K562 (cell line): ENCODE measurements around the gene TAS2R38. TPM values are rescaled to one million over a fixed set of nuclear protein-coding genes. Genes with fewer than 3 reads are reported as not detected.

Source experiments
- ATAC-seq: fragments of 200-7000 bp; cut with Tn5 transposase; 3 replicates; pipeline ENCODE4 v1.9.1; 2020; ENCODE audit warnings: moderate library complexity
- BruUV-seq: library from RNA; stranded (reverse); fragments of 400-500 nt; replicated peaks from 2 replicates; lab custom pipeline; 2021; lab: Mats Ljungman, UMichigan
- CTCF ChIA-PET: fragments of 300-600 bp; formaldehyde crosslinking; extraction: SDS; loops from one replicate; lab custom pipeline; 2021; ENCODE audit warnings: low intra/inter-chr PET ratio; lab: Yijun Ruan, JAX
- POLR2A ChIA-PET: fragments of 300-600, 350-650 bp; sonication (Branson Sonifier 250); formaldehyde crosslinking; extraction: SDS; loops from one replicate; lab custom pipeline; 2021; ENCODE audit warnings: antibody characterized with exemption, inconsistent platforms; lab: Yijun Ruan, JAX
- DNase-seq, 4 experiments: peaks; one replicate each; pipeline versions ENCODE4 v3.0.0 to v3.0.0-alpha.2; 2011 to 2018; ENCODE audit warnings: low spot score in 3 of 4, mixed read lengths in 3 of 4; ENCODE audit errors: extremely low read depth in 1 of 4
- FAIRE-seq: peaks from 2 replicates; lab custom pipeline; 2011; peaks lifted over from hg19 to GRCh38; lab: Jason Lieb, UNC
- H2AFZ ChIP-seq: 2 replicates; pipeline ENCODE4 v1.6.0; 2011; ENCODE audit warnings: low read depth, low read length, control low read depth, inconsistent platforms
- H3K27ac ChIP-seq: fragments of 200-600 bp; 3 replicates; pipeline ENCODE4 v1.8.0; 2011; ENCODE audit warnings: low read depth, mild to moderate bottlenecking, control low read depth, inconsistent platforms, low read length, moderate library complexity, mixed read lengths; ENCODE audit errors: extremely low read depth
- H3K27me3 ChIP-seq, 2 experiments: fragments of 300-600 bp in 1 of 2; 2 replicates in 1 of 2; 3 replicates in 1 of 2; pipeline versions ENCODE4 v1.6.0 to v1.8.0; 2011; ENCODE audit warnings: inconsistent platforms in 2 of 2, low read length in 2 of 2, mild to moderate bottlenecking in 1 of 2, mixed read lengths in 1 of 2, moderate library complexity in 1 of 2; ENCODE audit not compliant: control insufficient read depth in 2 of 2, insufficient read depth in 2 of 2
- H3K36me3 ChIP-seq: fragments of 300-600 bp; 3 replicates; pipeline ENCODE4 v1.8.0; 2011; ENCODE audit warnings: mild to moderate bottlenecking, low read length, inconsistent platforms; ENCODE audit not compliant: control insufficient read depth, insufficient read depth
- H3K4me1 ChIP-seq, 2 experiments: fragments of 200-600 bp in 1 of 2; replicated peaks in 1 of 2; 2 replicates in 1 of 2; 3 replicates in 1 of 2; pipeline versions ENCODE4 v1.5.1 to v1.8.0; 2011; ENCODE audit warnings: inconsistent platforms in 2 of 2, low read length in 2 of 2, mild to moderate bottlenecking in 1 of 2, mixed read lengths in 1 of 2, moderate library complexity in 1 of 2; ENCODE audit not compliant: control insufficient read depth in 2 of 2, insufficient read depth in 2 of 2
- H3K4me2 ChIP-seq: 2 replicates; pipeline ENCODE4 v1.6.1; 2011; ENCODE audit warnings: low read length, control low read depth, inconsistent platforms, mixed read lengths; ENCODE audit not compliant: insufficient read depth
- H3K4me3 ChIP-seq: fragments of 200-600 bp; sonication (generic), shearing (Covaris generic); 2 replicates; pipeline ENCODE4 v1.5.1; 2016; ENCODE audit warnings: control low read depth, inconsistent platforms
- H3K79me2 ChIP-seq: fragments of 200-600 bp; 3 replicates; pipeline ENCODE4 v1.8.0; 2011; ENCODE audit warnings: low read length, inconsistent platforms; ENCODE audit not compliant: control insufficient read depth, insufficient read depth
- H3K9ac ChIP-seq, 2 experiments: 2 replicates each; pipeline versions ENCODE4 v1.6.0 to v1.6.1; 2011; ENCODE audit warnings: low read depth in 2 of 2, low read length in 2 of 2, control low read depth in 1 of 2, inconsistent platforms in 1 of 2, mild to moderate bottlenecking in 1 of 2, mixed read lengths in 1 of 2; ENCODE audit not compliant: insufficient read depth in 1 of 2
- H3K9me1 ChIP-seq: one replicate; pipeline ENCODE4 v1.6.0; 2011; ENCODE audit warnings: inconsistent platforms, mild to moderate bottlenecking, low read length, moderate library complexity; ENCODE audit not compliant: control insufficient read depth, insufficient read depth
- H3K9me3 ChIP-seq: replicated peaks from 2 replicates; pipeline ENCODE4 v1.5.1; 2011; ENCODE audit warnings: low read depth, low read length, inconsistent platforms; ENCODE audit not compliant: control insufficient read depth, insufficient read depth
- H4K20me1 ChIP-seq: replicated peaks from 2 replicates; pipeline ENCODE4 v1.6.1; 2011; ENCODE audit warnings: low read length, inconsistent platforms, mixed read lengths; ENCODE audit not compliant: control insufficient read depth, insufficient read depth
- EGR1 ChIP-seq: fragments of 450-650 bp; conservative IDR thresholded peaks from 2 replicates; pipeline ENCODE4 v1.6.1; 2017; ENCODE audit warnings: mild to moderate bottlenecking
- MEF2A ChIP-seq: IDR thresholded peaks from 2 replicates; pipeline ENCODE4 v1.6.1; 2011; ENCODE audit warnings: low read depth, mild to moderate bottlenecking, low read length, moderate library complexity; ENCODE audit not compliant: control insufficient read depth
- PHTF2 ChIP-seq: fragments of 250-450 bp; sonication (Bioruptor Pico); IDR thresholded peaks from 2 replicates; pipeline ENCODE4 v1.5.0; 2021; ENCODE audit warnings: mild to moderate bottlenecking
- RBM22 ChIP-seq: fragments of 200-400 bp; formaldehyde crosslinking; IDR thresholded peaks from 2 replicates; pipeline ENCODE4 v1.6.1; 2018; ENCODE audit warnings: low read length, low read depth; ENCODE audit not compliant: poor library complexity, severe bottlenecking
- SMAD2 ChIP-seq: fragments of 150-350 bp; IDR thresholded peaks from 2 replicates; pipeline ENCODE4 v1.6.1; 2014; ENCODE audit warnings: low read depth, mild to moderate bottlenecking, low read length
- SNRNP70 ChIP-seq: fragments of 200-400 bp; formaldehyde crosslinking; optimal IDR thresholded peaks from 2 replicates; pipeline ENCODE3; 2017; ENCODE audit warnings: low read depth, low read length
- SRSF9 ChIP-seq: fragments of 200-400 bp; formaldehyde crosslinking; IDR thresholded peaks from 2 replicates; pipeline ENCODE4 v1.6.1; 2017; ENCODE audit warnings: low read depth, low read length, borderline replicate concordance
- TAF1 ChIP-seq: IDR thresholded peaks from 2 replicates; pipeline ENCODE4 v1.6.1; 2011; ENCODE audit warnings: mild to moderate bottlenecking, low read length, moderate library complexity; ENCODE audit not compliant: insufficient read depth, control insufficient read depth, severe bottlenecking; ENCODE audit errors: extremely low read depth
- WGBS: fragments of 100-300 bp; shearing (Covaris generic); methylation state at CpG from one replicate; pipeline ENCODE4 v1.1.6; 2016; ENCODE audit warnings: low coverage, mixed read lengths; ENCODE audit not compliant: insufficient coverage; ENCODE audit errors: missing lambda C conversion rate; 5-methylcytosine and 5-hydroxymethylcytosine counted together
- in situ Hi-C: fragments of 300-500 bp; cut with MboI; formaldehyde crosslinking; loops from 4 replicates; pipeline ENCODE4 v1.15.0; 2018; ENCODE audit warnings: inconsistent platforms, mixed read lengths
- intact Hi-C: fragments of 100-400 bp; cut with micrococcal nuclease; formaldehyde crosslinking; loops from 2 replicates; pipeline ENCODE4 v1.14.2; 2022
- polyA plus RNA-seq, 8 experiments: library from polyadenylated mRNA; depleted of rRNA in 4 of 8; stranded (reverse) in 5 of 8; unstranded in 3 of 8; fragments of >200 nt; fragmentation: Nextera tagmentation in 2 of 8; fragmentation: Illumina TruSeq in 1 of 8; extraction: Ambion mirVana in 2 of 8; extraction: Trizol in 1 of 8; gene quantifications; 2 replicates each; pipeline versions ENCODE4 v1.2.1 to v1.2.3, GENCODE V29; 2011 to 2014; ENCODE audit warnings: inconsistent platforms in 1 of 8, missing spikeins in 1 of 8
- total RNA-seq, 7 experiments: library from RNA; depleted of rRNA in 6 of 7; stranded (reverse); fragments of >200 nt in 6 of 7; fragmentation: Illumina TruSeq in 2 of 7; extraction: Trizol in 2 of 7; gene quantifications; 2 replicates each; pipeline versions ENCODE4 v1.2.1 to v1.2.3, GENCODE V29; 2011 to 2021; ENCODE audit warnings: low replicate concordance in 1 of 7
- TF ChIP-seq, protein P1 (sequence below): sonication (generic); formaldehyde crosslinking; IDR thresholded peaks from 2 replicates; pipeline ENCODE4 v1.8.0; 2022; ENCODE audit warnings: mild to moderate bottlenecking, missing genetic modification reagents

TAS2R38 gene
- total and polyA plus RNA-seq, 9 of the 15 experiments (the other 6 are each of a cell fraction or from before 2014, with no cell fraction given), result not detected

DNA sequence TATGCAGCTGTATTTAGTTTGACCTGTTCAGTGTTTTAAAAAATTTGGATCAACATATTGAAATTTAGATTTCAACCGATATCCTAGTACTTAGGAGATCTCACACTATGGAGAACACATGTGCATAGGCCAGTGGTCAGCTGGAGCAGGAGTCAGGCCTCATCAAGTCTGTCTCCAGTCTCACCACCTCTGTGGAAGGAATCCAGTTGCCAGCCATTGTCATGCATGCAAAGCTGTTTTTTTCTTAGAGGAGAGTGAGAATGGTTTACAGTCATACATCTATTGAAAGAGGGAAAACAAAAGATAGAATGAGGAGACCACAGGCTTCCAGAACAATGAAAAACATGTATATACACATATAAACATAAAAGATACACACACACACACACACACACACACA is 19.2 kb downstream of the TAS2R38 start:
- DNase-seq, result no peak
- FAIRE-seq, result no peak
- Histone ChIP-seq H3K36me3 (no peaks in the 10 kb centered on the region), H3K9me1 (no peaks in the 10 kb centered on the region), H3K9me3 (no peaks in the 10 kb centered on the region), H3K4me1 (no peaks in the 10 kb centered on the region), H3K27ac (no peak overlapping the region), H3K4me2 (no peak overlapping the region), H3K4me3 (no peak overlapping the region), H3K9ac (no peak overlapping the region), H3K27me3 (no peaks in the 10 kb centered on the region), H4K20me1 (no peaks in the 10 kb centered on the region), H3K79me2 (no peaks in the 10 kb centered on the region), H2AFZ (no peak overlapping the region)
- TF ChIP-seq MEF2A (no peak), EGR1 (no peak), SNRNP70 (no peak), SMAD2 (no peak), PHTF2 (CRISPR knock-in tag) (no peak), RBM22 (no peak), SRSF9 (no peak), TAF1 (no peak)
- TF ChIP-seq, protein P1, sequence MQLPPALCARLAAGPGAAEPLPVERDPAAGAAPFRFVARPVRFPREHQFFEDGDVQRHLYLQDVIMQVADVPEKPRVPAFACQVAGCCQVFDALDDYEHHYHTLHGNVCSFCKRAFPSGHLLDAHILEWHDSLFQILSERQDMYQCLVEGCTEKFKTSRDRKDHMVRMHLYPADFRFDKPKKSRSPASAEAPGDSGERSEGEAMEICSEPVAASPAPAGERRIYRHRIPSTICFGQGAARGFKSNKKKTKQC (CRISPR knock-in tag), result no peak
- ChIA-PET CTCF (no interaction called here), POLR2A (no interaction called here)
- no peak for ATAC-seq
- in situ Hi-C loops, result no loop called here
- WGBS, result 0% methylated on average over 1 of the region's 1 CpG
- intact Hi-C loops, result no loop called here
- no TSS peak for BruUV-seq
